SKM-1 treated with dmso at 0.1 percent for 144 hours (cell line): ENCODE results near the gene IFI35.
"Not testable (repeated sequence)": the region's sequence is repeated elsewhere in the genome, so short reads cannot be mapped to it uniquely, and the experiment has no call there.

ENCODE experiments used
- DNase-seq: peaks from one replicate; lab custom pipeline; 2025; ENCODE audit not compliant: unreplicated experiment; lab: John Stamatoyannopoulos, UW

IFI35 gene

GRCh38 chr17:43006639-43007551 is at the start of gene IFI35:
Gene IFI35, plus strand, starts transcription at chr17:43006784. Its CDS starts 164 bp downstream, at chr17:43006948.
- peak; percentile 75 for DNase-seq

GRCh38 chr17:42964161-42964932 is 42.2 kb upstream of the IFI35 start, which contains the start of gene AARSD1:
Gene AARSD1, minus strand, starts transcription at chr17:42964454. Its CDS starts 14 bp downstream, at chr17:42964440.
- peak; percentile 84 for DNase-seq

- no peak for DNase-seq
Observed at GRCh38 chr17:42967925-42968324, 38.7 kb upstream of the IFI35 start.

GRCh38 chr17:42969001-42969581 is 37.5 kb upstream of the IFI35 start:
- peak; percentile 30 for DNase-seq

- no peak for DNase-seq
Observed at GRCh38 chr17:42971589-42971988, 35.0 kb upstream of the IFI35 start.

GRCh38 chr17:42973323-42973722 is 33.3 kb upstream of the IFI35 start:
- not testable (repeated sequence) for DNase-seq

GRCh38 chr17:42975265-42975664 is 31.3 kb upstream of the IFI35 start:
- DNase-seq = no peak

GRCh38 chr17:42975701-42976100 is 30.9 kb upstream of the IFI35 start:
- not testable (repeated sequence) for DNase-seq

GRCh38 chr17:42979511-42980273 is 26.9 kb upstream of the IFI35 start, which contains the start of gene PTGES3L:
Gene PTGES3L, minus strand, starts transcription at chr17:42980080. Its CDS starts 27 bp downstream, at chr17:42980053.
- no peak for DNase-seq

GRCh38 chr17:42980274-42980765 is 26.3 kb upstream of the IFI35 start, which contains the start of gene RUNDC1:
Gene RUNDC1, plus strand, starts transcription at chr17:42980565. Its CDS starts 12 bp downstream, at chr17:42980577.
- peak; percentile 74 for DNase-seq

- DNase-seq = peak; percentile 42
Observed at GRCh38 chr17:42980766-42981397, 25.7 kb upstream of the IFI35 start.

- DNase-seq = no peak
Observed at GRCh38 chr17:42982266-42982665, 24.3 kb upstream of the IFI35 start.

- peak; percentile 97 for DNase-seq
Observed at GRCh38 chr17:42985225-42985624, 21.4 kb upstream of the IFI35 start.

- no peak for DNase-seq
Observed at GRCh38 chr17:42989141-42989540, 17.4 kb upstream of the IFI35 start.

GRCh38 chr17:42989726-42990652 is 16.6 kb upstream of the IFI35 start:
- no peak for DNase-seq

GRCh38 chr17:42991471-42991870 is 15.1 kb upstream of the IFI35 start:
- DNase-seq = no peak

- DNase-seq = no peak
Observed at GRCh38 chr17:42992872-42993271, 13.7 kb upstream of the IFI35 start.

GRCh38 chr17:42993913-42994312 is 12.7 kb upstream of the IFI35 start:
- not testable (repeated sequence) for DNase-seq
